Glutamatergic neuron (in vitro differentiated cells): ENCODE measurements around the gene C2. TPM values are rescaled to one million over a fixed set of nuclear protein-coding genes. Genes with fewer than 3 reads are reported as not detected.

Source experiments
- DNase-seq: peaks from one replicate; pipeline ENCODE4 v3.0.0; 2022
- H3K27ac Mint-ChIP-seq: one replicate; pipeline ENCODE4 v1.8.0; 2020; ENCODE audit warnings: mild to moderate bottlenecking, mixed read lengths, inconsistent platforms; ENCODE audit not compliant: unreplicated experiment
- H3K27me3 Mint-ChIP-seq: one replicate; pipeline ENCODE4 v1.8.0; 2020; ENCODE audit warnings: mild to moderate bottlenecking, moderate library complexity, mixed read lengths, inconsistent platforms; ENCODE audit not compliant: unreplicated experiment
- H3K36me3 Mint-ChIP-seq: one replicate; pipeline ENCODE4 v1.8.0; 2020; ENCODE audit warnings: mild to moderate bottlenecking, mixed read lengths, inconsistent platforms; ENCODE audit not compliant: unreplicated experiment
- H3K4me1 Mint-ChIP-seq: one replicate; pipeline ENCODE4 v1.8.0; 2020; ENCODE audit warnings: mild to moderate bottlenecking, low read depth, mixed read lengths, inconsistent platforms; ENCODE audit not compliant: unreplicated experiment
- H3K4me3 Mint-ChIP-seq: one replicate; pipeline ENCODE4 v1.8.0; 2020; ENCODE audit warnings: mild to moderate bottlenecking, mixed read lengths, inconsistent platforms; ENCODE audit not compliant: unreplicated experiment
- H3K9me3 Mint-ChIP-seq: one replicate; pipeline ENCODE4 v1.8.0; 2020; ENCODE audit warnings: mild to moderate bottlenecking, moderate library complexity, mixed read lengths, inconsistent platforms; ENCODE audit not compliant: unreplicated experiment
- total RNA-seq: library from RNA; stranded (reverse); fragmentation: NEBNext Ultra II Directional; extraction: Animal tissue kit (Norgen Biotek cat#: 25700); gene quantifications from one replicate; pipeline ENCODE4 v1.2.1, GENCODE V29; 2021; ENCODE audit not compliant: unreplicated experiment
- TF ChIP-seq, protein P1 (sequence below): fragments of 200-600 bp; sonication (generic); IDR thresholded peaks from one replicate; pipeline ENCODE4 v1.5.0; 2021; ENCODE audit not compliant: partially characterized antibody, unreplicated experiment

Gene C2
- total RNA-seq, 1 donor from 2014 or later = not detected

DNA sequence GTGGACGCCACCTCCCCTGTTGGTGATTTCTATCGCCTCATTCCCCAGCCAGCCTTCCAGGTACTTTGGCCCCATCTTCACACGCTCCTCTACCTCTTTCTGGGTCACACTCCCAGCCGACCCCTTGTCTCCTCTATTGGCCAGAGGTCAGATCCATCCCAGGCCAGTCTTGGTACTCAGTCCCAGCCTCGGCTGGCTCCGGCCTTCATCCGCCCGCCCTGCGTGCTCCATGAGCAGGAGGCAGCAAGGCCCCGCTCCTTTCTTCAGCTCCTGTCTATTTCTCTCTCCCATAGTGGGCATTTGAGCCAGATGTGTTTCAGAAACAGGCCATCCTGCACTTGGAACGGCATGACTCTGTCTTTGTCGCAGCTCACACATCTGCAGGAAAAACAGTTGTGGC lies 34.1 kb downstream of the C2 start:
- DNase-seq = no peak
- Mint-ChIP-seq H3K9me3 (peaks cover 10% of the 10 kb centered on the region), H3K27me3 (peaks cover 6% of the 10 kb centered on the region), H3K4me1 (peaks cover 9% of the 10 kb centered on the region), H3K27ac (no peak overlapping the region), H3K36me3 (no peaks in the 10 kb centered on the region), H3K4me3 (peak overlapping the region; percentile 23)
- TF ChIP-seq, protein P1, sequence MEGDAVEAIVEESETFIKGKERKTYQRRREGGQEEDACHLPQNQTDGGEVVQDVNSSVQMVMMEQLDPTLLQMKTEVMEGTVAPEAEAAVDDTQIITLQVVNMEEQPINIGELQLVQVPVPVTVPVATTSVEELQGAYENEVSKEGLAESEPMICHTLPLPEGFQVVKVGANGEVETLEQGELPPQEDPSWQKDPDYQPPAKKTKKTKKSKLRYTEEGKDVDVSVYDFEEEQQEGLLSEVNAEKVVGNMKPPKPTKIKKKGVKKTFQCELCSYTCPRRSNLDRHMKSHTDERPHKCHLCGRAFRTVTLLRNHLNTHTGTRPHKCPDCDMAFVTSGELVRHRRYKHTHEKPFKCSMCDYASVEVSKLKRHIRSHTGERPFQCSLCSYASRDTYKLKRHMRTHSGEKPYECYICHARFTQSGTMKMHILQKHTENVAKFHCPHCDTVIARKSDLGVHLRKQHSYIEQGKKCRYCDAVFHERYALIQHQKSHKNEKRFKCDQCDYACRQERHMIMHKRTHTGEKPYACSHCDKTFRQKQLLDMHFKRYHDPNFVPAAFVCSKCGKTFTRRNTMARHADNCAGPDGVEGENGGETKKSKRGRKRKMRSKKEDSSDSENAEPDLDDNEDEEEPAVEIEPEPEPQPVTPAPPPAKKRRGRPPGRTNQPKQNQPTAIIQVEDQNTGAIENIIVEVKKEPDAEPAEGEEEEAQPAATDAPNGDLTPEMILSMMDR = no peak

DNA sequence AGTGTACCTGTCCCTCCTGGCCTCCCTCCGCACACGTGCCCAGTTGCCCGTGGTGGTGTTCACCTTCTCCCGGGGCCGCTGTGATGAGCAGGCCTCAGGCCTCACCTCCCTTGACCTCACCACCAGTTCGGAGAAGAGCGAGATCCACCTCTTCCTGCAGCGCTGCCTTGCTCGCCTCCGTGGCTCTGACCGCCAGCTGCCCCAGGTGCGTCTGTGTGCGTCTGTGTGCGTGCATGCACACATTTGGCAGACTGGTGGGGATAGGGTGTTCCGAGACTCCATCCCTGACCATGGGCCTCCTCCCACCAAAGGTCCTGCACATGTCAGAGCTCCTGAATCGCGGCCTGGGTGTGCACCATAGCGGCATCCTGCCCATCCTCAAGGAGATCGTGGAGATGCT lies 36.4 kb downstream of the C2 start:
- DNase-seq = no peak
- H3K9me3 Mint-ChIP-seq = peaks cover 9% of the 10 kb centered on the region
- no peak overlapping the region for H3K27ac Mint-ChIP-seq
- TF ChIP-seq, protein P1 = no peak
- no peak overlapping the region for H3K4me3 Mint-ChIP-seq
- H3K27me3 Mint-ChIP-seq = peaks cover 6% of the 10 kb centered on the region
- H3K4me1 Mint-ChIP-seq = peaks cover 5% of the 10 kb centered on the region
- H3K36me3 Mint-ChIP-seq = no peaks in the 10 kb centered on the region

DNA sequence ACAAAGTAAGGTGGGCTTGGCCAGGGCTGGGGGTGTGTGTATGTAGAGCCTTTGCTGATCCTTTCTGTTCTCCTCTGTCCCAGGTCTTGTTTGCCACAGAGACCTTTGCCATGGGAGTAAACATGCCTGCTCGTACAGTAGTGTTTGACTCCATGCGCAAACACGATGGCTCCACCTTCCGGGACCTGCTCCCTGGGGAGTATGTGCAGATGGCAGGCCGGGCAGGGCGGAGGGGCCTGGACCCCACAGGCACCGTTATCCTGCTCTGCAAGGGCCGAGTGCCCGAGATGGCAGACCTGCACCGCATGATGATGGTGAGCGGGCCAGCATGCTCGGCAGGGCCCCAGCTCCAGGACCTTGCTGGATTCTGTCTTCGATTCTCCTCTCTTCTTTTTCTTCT lies 38.2 kb downstream of the C2 start:
- Mint-ChIP-seq H3K4me1 (no peaks in the 10 kb centered on the region), H3K36me3 (no peaks in the 10 kb centered on the region)
- TF ChIP-seq, protein P1 = no peak

DNA sequence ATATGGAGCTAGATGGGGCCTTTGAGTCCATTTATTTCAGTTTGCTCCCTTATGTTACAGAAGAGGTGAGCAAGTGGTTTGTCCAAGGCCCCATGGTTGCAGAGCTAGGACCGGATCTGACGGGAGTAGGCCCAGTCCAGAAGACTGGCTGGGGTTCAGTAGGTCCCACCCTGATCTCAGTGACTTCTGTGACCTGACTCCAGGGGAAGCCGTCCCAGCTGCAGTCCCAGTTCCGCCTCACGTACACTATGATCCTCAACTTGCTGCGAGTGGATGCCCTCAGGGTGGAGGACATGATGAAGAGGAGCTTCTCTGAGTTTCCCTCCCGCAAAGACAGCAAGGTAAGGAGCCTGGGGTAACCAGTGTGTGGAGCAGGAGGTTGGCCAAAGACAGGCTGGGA lies 39.0 kb downstream of the C2 start:
- DNase-seq = no peak
- TF ChIP-seq, protein P1 = no peak
- Mint-ChIP-seq H3K4me3 (no peak overlapping the region), H3K27me3 (peaks cover 5% of the 10 kb centered on the region), H3K36me3 (no peaks in the 10 kb centered on the region), H3K4me1 (no peaks in the 10 kb centered on the region), H3K27ac (no peak overlapping the region), H3K9me3 (peaks cover 8% of the 10 kb centered on the region)

More for the DNA sequence above, 38.2 kb downstream of the C2 start:
- no peak overlapping the region for H3K27ac Mint-ChIP-seq
- no peak overlapping the region for H3K4me3 Mint-ChIP-seq
- DNase-seq = no peak
- H3K9me3 Mint-ChIP-seq = peaks cover 8% of the 10 kb centered on the region
- peaks cover 4% of the 10 kb centered on the region for H3K27me3 Mint-ChIP-seq

DNA sequence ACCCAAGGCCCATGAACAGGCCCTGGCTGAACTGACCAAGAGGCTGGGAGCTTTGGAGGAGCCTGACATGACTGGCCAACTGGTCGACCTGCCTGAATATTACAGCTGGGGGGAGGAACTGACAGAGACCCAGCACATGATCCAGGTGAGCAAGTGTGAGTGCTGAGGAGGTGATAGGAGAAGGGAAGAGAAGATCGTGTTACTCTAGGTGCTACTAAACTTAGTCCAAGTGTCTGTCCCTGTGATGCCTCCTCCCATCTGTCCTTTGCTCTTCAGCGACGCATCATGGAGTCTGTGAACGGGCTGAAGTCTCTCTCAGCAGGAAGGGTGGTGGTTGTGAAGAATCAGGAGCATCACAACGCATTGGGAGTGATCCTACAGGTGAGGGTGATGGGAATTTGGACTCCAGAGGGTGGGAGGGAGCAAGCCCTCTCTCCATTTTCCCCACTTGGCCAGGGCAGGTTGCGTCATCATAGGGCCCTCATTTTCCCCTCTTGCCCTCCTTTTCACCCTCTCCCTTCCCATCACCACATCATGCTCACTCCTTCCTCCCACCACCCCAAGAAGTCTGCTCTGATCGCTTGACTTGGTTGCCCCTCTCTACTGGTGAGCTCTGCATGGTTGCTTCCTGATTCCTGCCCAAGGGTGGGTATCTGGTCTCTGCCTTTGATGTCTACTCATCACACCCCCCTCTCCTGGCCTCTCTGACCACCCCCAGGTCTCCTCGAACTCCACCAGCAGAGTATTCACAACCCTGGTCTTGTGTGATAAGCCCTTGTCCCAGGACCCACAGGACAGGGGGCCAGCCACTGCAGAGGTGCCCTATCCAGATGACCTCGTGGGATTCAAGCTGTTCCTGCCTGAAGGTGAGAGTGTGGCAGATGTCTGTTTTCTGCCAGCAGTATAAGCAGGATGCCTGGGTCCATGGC lies 39.7 kb downstream of the C2 start:
- Mint-ChIP-seq H3K27me3 (peaks cover 11% of the 10 kb centered on the region), H3K4me1 (no peaks in the 10 kb centered on the region), H3K4me3 (peak overlapping the region; percentile 15), H3K9me3 (peaks cover 13% of the 10 kb centered on the region), H3K36me3 (no peaks in the 10 kb centered on the region), H3K27ac (no peak overlapping the region)
- TF ChIP-seq, protein P1 = no peak
- no peak for DNase-seq
